ENCODE data around the gene RGS8.

Gene RGS8

GRCh38 chr1:182650678-182651338, 33.6 kb downstream of the RGS8 start:
- TF ChIP-seq ZFX (IDR thresholded peaks at IDR 0.05): no peak
- TF ChIP-seq, protein P1, sequence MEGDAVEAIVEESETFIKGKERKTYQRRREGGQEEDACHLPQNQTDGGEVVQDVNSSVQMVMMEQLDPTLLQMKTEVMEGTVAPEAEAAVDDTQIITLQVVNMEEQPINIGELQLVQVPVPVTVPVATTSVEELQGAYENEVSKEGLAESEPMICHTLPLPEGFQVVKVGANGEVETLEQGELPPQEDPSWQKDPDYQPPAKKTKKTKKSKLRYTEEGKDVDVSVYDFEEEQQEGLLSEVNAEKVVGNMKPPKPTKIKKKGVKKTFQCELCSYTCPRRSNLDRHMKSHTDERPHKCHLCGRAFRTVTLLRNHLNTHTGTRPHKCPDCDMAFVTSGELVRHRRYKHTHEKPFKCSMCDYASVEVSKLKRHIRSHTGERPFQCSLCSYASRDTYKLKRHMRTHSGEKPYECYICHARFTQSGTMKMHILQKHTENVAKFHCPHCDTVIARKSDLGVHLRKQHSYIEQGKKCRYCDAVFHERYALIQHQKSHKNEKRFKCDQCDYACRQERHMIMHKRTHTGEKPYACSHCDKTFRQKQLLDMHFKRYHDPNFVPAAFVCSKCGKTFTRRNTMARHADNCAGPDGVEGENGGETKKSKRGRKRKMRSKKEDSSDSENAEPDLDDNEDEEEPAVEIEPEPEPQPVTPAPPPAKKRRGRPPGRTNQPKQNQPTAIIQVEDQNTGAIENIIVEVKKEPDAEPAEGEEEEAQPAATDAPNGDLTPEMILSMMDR (conservative IDR thresholded peaks at IDR 0.05): no peak
- H3K27ac ChIP-seq: no peak overlapping the region

DNA sequence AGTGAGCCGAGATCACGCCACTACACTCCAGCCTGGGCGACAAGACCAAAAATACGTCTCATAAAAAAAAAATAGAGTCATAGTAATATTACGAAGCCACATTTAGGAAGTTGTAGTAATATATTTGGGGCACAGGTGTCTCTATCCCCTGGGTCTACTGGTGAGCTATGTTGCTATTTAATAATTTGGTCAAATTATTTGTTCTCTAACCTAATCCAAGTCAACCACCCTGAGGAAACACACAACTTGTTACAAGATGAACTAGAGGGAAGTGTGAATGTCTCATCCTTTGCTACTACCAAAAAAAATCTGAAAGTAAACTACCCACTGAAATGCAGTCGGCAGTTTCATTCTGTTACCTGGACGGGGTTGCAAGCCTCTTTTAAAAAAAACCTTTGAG, 35.3 kb downstream of the RGS8 start:
- H3K27ac ChIP-seq: no peak overlapping the region
- TF ChIP-seq, protein P1 (conservative IDR thresholded peaks at IDR 0.05): no peak
- no peak for TF ChIP-seq ZFX (IDR thresholded peaks at IDR 0.05)

- TF ChIP-seq, protein P1 (conservative IDR thresholded peaks at IDR 0.05): no peak
- TF ChIP-seq ZFX (IDR thresholded peaks at IDR 0.05): no peak
- peak overlapping the region; percentile 29; the same call in 1 of the 2 replicates for H3K27ac ChIP-seq
Measured at GRCh38 chr1:182646739-182647138, 37.6 kb downstream of the RGS8 start.

DNA sequence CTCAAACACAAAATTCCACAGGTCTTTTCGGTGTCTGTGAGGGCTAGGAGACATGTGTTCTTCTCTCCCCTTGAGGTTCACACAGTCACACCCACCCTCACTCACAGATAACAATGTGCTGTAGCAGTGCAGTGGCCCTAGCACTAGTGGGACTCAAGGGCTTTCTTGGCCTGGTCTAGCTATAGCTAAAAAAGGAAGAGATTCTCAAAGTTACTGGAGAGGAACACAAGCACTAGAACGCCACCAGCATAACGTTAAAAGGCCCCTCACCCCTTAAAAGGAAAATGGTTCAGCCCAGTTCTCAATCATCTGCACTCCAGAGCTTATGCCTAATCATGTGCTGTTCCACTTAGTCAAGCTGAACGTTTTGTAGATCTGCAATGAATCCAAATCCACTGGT, 39.5 kb downstream of the RGS8 start:
- TF ChIP-seq ZFX (IDR thresholded peaks at IDR 0.05): no peak
- TF ChIP-seq, protein P1 (conservative IDR thresholded peaks at IDR 0.05): no peak
- no peak overlapping the region for H3K27ac ChIP-seq

DNA sequence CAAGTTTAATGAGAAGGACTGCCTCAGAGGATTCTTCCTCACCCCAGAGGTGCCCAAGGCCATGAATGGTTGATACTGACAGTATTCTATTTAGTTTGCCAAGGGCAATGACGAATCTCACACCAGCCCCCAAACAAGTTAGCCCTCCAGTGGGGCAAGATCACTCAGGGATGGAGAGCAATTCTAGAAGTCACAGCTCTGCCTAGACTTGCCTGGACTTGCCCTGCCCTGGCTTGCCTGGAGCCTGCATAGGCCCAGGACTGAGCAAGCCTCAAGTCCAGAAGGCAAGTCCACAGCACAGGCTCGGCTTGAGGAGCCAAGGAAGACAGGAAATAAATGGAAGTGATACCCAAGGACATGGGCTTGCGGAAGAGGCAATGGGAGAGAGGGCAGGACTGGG, 40.7 kb downstream of the RGS8 start:
- TF ChIP-seq ZFX (IDR thresholded peaks at IDR 0.05): no peak
- TF ChIP-seq, protein P1 (conservative IDR thresholded peaks at IDR 0.05): no peak

GRCh38 chr1:182642461-182642860, 41.9 kb downstream of the RGS8 start:
- H3K27ac ChIP-seq: no peak overlapping the region
- TF ChIP-seq, protein P1 (conservative IDR thresholded peaks at IDR 0.05): no peak
- TF ChIP-seq ZFX (IDR thresholded peaks at IDR 0.05): no peak

More for the DNA sequence above, 40.7 kb downstream of the RGS8 start:
- H3K27ac ChIP-seq: no peak overlapping the region

- no peak overlapping the region for H3K27ac ChIP-seq
- TF ChIP-seq ZFX (IDR thresholded peaks at IDR 0.05): no peak
- TF ChIP-seq, protein P1 (conservative IDR thresholded peaks at IDR 0.05): no peak
Measured at GRCh38 chr1:182641561-182641960, 42.8 kb downstream of the RGS8 start.
